ENCODE measurements around the gene NAPA.

- TF ChIP-seq POLR2A (IDR thresholded peaks at IDR 0.05): no peak
- no peak for TF ChIP-seq CTCF (IDR thresholded peaks at IDR 0.05 in 4 of 5, conservative IDR thresholded peaks at IDR 0.05 in 1 of 5)
Observed at GRCh38 chr19:47545061-47545948, 30.4 kb upstream of the NAPA start.
